ENCODE measurements around the gene OR2AG2. TPM values are rescaled to one million over a fixed set of nuclear protein-coding genes. Genes with fewer than 3 reads are reported as not detected.

The OR2AG2 gene
- total RNA-seq, 1 donor from 2014 or later, result 0.27 TPM

DNA sequence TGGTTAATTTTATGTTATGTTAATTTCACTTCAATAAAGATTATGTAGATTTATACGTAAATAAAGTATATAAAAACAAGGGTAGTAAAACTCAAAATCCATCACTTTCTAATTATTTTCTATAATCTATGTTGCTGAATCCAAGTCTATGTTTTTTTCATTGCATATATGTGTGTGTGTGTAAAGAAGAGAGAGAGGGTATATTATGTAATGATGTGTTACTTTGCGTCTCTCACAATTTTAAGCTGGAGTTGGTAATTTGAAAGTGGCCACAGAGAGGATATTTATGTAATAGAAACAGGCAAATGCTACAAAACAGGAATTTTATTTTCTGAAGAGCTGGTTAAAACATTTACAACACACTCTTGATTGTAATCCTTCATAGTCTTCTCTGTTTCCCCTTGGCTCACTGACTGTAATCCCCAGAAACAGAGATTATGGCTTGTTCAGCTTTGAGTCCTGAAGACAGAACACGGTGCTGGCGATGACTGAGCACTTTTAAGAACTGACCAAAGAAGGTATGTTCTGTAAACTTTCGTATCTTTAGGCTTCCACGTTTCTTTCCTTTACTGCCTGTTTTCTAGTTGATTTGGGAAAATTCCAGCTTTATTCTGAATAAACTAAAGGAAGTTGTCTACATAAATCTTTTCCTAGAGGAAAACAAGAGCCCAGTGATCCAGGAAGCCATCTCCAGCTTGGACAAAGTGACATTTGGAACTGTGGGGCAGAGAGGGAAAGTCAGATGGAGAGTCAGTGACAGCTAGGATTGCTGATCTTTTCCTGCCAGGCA, 43.6 kb downstream of the OR2AG2 start:
- Mint-ChIP-seq H3K4me1 (no peaks in the 10 kb centered on the region), H3K4me3 (no peak overlapping the region), H3K9me3 (no peaks in the 10 kb centered on the region), H3K27me3 (ENCODE audit: low read depth) (peaks cover 14% of the 10 kb centered on the region), H3K27ac (no peak overlapping the region), H3K36me3 (no peaks in the 10 kb centered on the region)
- DNase-seq (ENCODE audit: low spot score in 2 of 2, unreplicated experiment in 2 of 2), result no peak
- TF ChIP-seq, protein P1, sequence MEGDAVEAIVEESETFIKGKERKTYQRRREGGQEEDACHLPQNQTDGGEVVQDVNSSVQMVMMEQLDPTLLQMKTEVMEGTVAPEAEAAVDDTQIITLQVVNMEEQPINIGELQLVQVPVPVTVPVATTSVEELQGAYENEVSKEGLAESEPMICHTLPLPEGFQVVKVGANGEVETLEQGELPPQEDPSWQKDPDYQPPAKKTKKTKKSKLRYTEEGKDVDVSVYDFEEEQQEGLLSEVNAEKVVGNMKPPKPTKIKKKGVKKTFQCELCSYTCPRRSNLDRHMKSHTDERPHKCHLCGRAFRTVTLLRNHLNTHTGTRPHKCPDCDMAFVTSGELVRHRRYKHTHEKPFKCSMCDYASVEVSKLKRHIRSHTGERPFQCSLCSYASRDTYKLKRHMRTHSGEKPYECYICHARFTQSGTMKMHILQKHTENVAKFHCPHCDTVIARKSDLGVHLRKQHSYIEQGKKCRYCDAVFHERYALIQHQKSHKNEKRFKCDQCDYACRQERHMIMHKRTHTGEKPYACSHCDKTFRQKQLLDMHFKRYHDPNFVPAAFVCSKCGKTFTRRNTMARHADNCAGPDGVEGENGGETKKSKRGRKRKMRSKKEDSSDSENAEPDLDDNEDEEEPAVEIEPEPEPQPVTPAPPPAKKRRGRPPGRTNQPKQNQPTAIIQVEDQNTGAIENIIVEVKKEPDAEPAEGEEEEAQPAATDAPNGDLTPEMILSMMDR (IDR thresholded peaks at IDR 0.05; ENCODE audit: unreplicated experiment), result no peak

DNA sequence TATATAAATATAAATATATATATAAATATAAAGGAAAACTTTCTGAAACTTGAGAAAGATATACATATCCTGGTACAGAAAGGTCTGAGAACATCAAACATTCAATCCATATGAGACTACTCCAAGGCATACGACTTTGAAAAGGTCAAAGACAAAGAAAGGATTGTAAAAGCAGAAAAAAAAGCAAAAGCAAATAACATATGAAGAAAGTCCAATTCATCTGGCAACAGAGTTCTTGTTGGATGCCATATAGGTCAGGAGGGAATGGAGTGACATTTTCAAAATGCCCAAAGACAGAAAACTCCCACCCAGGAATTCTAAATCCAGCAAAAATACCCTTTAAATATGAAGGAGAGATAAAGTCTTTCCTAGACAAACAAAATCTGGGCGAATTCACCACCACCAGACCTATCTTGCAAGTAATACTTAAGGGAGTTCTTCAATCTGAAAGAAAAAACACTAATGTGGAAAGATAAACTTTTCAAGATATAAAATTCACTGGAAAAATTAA, 46.3 kb downstream of the OR2AG2 start:
- no peak for DNase-seq (ENCODE audit: low spot score in 2 of 2, unreplicated experiment in 2 of 2)
- no peaks in the 10 kb centered on the region for H3K4me1 Mint-ChIP-seq
- peaks cover 20% of the 10 kb centered on the region for H3K27me3 Mint-ChIP-seq (ENCODE audit: low read depth)
- no peak overlapping the region for H3K4me3 Mint-ChIP-seq
- no peaks in the 10 kb centered on the region for H3K9me3 Mint-ChIP-seq
- no peak overlapping the region for H3K27ac Mint-ChIP-seq
- no peaks in the 10 kb centered on the region for H3K36me3 Mint-ChIP-seq
- TF ChIP-seq, protein P1 (IDR thresholded peaks at IDR 0.05; ENCODE audit: unreplicated experiment), result no peak

DNA sequence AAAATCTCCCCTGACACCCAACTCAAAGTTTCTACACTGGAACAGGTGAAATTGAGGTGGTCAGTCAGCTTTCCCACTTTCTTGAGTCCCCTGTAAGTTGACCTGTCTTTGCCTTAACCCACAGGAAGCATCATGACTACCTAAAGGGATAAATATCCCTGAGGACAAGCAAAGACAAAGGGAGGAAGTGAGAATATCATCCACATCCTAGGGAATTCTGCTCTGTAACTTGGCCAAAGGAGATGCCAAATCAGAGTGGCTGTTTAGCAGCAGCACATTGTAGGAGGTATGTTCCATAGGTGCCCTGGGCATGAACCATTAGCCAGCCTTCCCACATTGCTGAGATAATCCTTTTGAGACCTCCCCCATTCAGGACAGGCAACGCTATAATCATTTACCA, 47.8 kb downstream of the OR2AG2 start:
- TF ChIP-seq, protein P1 (IDR thresholded peaks at IDR 0.05; ENCODE audit: unreplicated experiment), result no peak
- no peaks in the 10 kb centered on the region for H3K9me3 Mint-ChIP-seq
- H3K27ac Mint-ChIP-seq, result no peak overlapping the region
- H3K27me3 Mint-ChIP-seq (ENCODE audit: low read depth), result peaks cover 25% of the 10 kb centered on the region
- DNase-seq (ENCODE audit: low spot score in 2 of 2, unreplicated experiment in 2 of 2), result no peak
- H3K36me3 Mint-ChIP-seq, result no peaks in the 10 kb centered on the region
- H3K4me1 Mint-ChIP-seq, result no peaks in the 10 kb centered on the region
- H3K4me3 Mint-ChIP-seq, result no peak overlapping the region

DNA sequence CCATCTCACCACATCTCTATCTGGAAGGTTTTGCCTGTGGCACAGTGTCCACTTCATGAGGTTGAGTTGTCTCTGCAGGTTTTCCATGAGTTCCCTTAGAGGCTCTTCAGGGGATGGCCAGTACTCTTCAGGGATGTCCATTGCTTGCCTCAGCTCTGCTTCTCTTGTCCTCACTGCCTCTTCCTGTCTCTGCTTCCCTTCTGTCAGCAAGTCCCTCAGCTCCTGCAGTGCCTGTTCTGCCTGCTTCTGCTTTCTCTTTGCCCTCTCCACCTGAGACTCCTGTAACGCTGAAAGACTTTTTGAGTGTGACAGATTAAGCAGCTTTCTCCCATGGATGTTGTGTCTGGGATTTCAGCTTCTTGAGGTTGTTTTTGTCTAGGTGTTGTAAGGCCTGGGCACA, 50.4 kb downstream of the OR2AG2 start:
- Mint-ChIP-seq H3K27me3 (ENCODE audit: low read depth) (peaks cover 26% of the 10 kb centered on the region), H3K4me1 (no peaks in the 10 kb centered on the region), H3K9me3 (no peaks in the 10 kb centered on the region), H3K36me3 (no peaks in the 10 kb centered on the region), H3K4me3 (no peak overlapping the region), H3K27ac (no peak overlapping the region)
- DNase-seq (ENCODE audit: low spot score in 2 of 2, unreplicated experiment in 2 of 2), result no peak
- TF ChIP-seq, protein P1 (IDR thresholded peaks at IDR 0.05; ENCODE audit: unreplicated experiment), result no peak

DNA sequence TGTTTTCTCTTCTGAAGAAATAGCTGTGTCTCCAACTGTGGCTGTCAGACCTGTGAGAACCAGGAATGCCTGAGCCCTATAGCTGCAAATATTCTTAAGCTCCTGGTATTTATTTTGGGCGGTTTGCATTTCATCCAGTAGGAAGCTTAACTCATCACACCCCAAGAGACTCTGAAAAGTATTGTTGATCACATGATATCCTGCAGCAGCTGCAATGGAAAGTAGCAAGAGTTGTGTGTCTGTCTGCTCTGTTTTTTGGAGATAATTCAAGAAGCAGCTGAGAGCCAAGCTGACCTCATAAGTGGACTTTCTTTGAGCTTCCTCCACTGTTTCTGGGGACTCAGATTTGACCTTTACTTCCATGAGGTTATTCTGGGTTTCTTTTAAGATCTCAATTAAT, 52.2 kb downstream of the OR2AG2 start:
- no peaks in the 10 kb centered on the region for H3K4me1 Mint-ChIP-seq
- H3K27ac Mint-ChIP-seq, result no peak overlapping the region
- TF ChIP-seq, protein P1 (IDR thresholded peaks at IDR 0.05; ENCODE audit: unreplicated experiment), result no peak
- no peaks in the 10 kb centered on the region for H3K9me3 Mint-ChIP-seq
- H3K36me3 Mint-ChIP-seq, result no peaks in the 10 kb centered on the region
- peaks cover 36% of the 10 kb centered on the region for H3K27me3 Mint-ChIP-seq (ENCODE audit: low read depth)
- H3K4me3 Mint-ChIP-seq, result no peak overlapping the region
- no peak for DNase-seq (ENCODE audit: low spot score in 2 of 2, unreplicated experiment in 2 of 2)

Measured in mesothelial cell of epicardium (in vitro differentiated cells).